ENCODE measurements around the gene ACP6. TPM values are rescaled to one million over a fixed set of nuclear protein-coding genes. Genes with fewer than 3 reads are reported as not detected.

ACP6 gene
- total RNA-seq, 2 donors from 2014 or later: 10.8 to 11.4 TPM

GRCh38 chr1:147598621-147599361, 71.5 kb downstream of the ACP6 start:
- no peak for ATAC-seq (ENCODE audit: insufficient number of reproducible peaks, low FRiP score, low read depth)

GRCh38 chr1:147597010-147597409, 73.3 kb downstream of the ACP6 start:
- no peaks in the 10 kb centered on the region for H3K9me3 ChIP-seq
- DNase-seq (ENCODE audit: low spot score): no peak
- ATAC-seq (ENCODE audit: insufficient number of reproducible peaks, low FRiP score, low read depth): no peak
- no peak overlapping the region for H3K27ac ChIP-seq
- no peak for TF ChIP-seq CTCF (IDR thresholded peaks at IDR 0.05)
- no peaks in the 10 kb centered on the region for H3K36me3 ChIP-seq
- no peak overlapping the region for H3K4me3 ChIP-seq
- peaks cover 8 to 16% of the 10 kb centered on the region in 2 donors for H3K4me1 ChIP-seq (ENCODE audit: control insufficient read depth in 1 of 2, low read depth in 2 of 2)
- no peaks in the 10 kb centered on the region for H3K27me3 ChIP-seq (replicated peaks; ENCODE audit: insufficient read depth)

More at GRCh38 chr1:147598621-147599361, 71.5 kb downstream of the ACP6 start:
- peak overlapping the region; percentile 93 for H3K4me3 ChIP-seq
- H3K4me1 ChIP-seq (ENCODE audit: control insufficient read depth in 1 of 2, low read depth in 2 of 2): peaks cover 8 to 29% of the 10 kb centered on the region in 2 donors
- H3K9me3 ChIP-seq: no peaks in the 10 kb centered on the region
- peak overlapping the region; percentile 84 to 87 for H3K27ac ChIP-seq
- no peak for DNase-seq (ENCODE audit: low spot score)
- TF ChIP-seq CTCF (IDR thresholded peaks at IDR 0.05): no peak
- no peaks in the 10 kb centered on the region for H3K27me3 ChIP-seq (replicated peaks; ENCODE audit: insufficient read depth)
- H3K36me3 ChIP-seq: no peaks in the 10 kb centered on the region

Other genes with a start within 250 kb of the ACP6 start
- 10 to 100 TPM; 11.0 to 18.6 TPM for gene BCL9, start 129.0 kb downstream of the ACP6 start, total RNA-seq
- gene GJA5, start 90.1 kb upstream of the ACP6 start, total RNA-seq: 10 to 100 TPM; 49.7 to 51.7 TPM
- not detected for gene GJA8, start 232.3 kb upstream of the ACP6 start, total RNA-seq

All from thoracic aorta (tissue), 2 donors.